ENCODE measurements around the gene HLA-DMA. TPM values are rescaled to one million over a fixed set of nuclear protein-coding genes. Genes with fewer than 3 reads are reported as not detected.

Gene HLA-DMA
- total RNA-seq, 4 donors from 2014 or later, result 1.4 to 40.4 (median 20.8) TPM

- Histone ChIP-seq H3K27ac (peak overlapping the region; percentile 34 to 65 (median 53)), H3K36me3 (peaks cover 0 to 30% (median 14%) of the 10 kb centered on the region in 4 donors), H3K9me3 (no peaks in the 10 kb centered on the region), H3K4me3 (no peak overlapping the region), H3K27me3 (no peaks in the 10 kb centered on the region), H3K4me1 (peaks cover 20 to 63% (median 43%) of the 10 kb centered on the region in 4 donors)
- intact Hi-C loops (cut with DNase I; ENCODE audit: low total_unique reads) (no loop called here), in situ Hi-C loops (cut with MboI; ENCODE audit: low pct_ligation_motif_present in 1 of 4, low pct_unique_long_range_greater_than_20kb in 1 of 4, low sequenced_read_pairs in 3 of 4) (loop anchor here (10.0 to 25.0 kb wide), 3 partner anchors 49 to 99 kb away; no protein-coding TSS in a partner anchor)
- TF ChIP-seq POLR2A (IDR thresholded peaks at IDR 0.05) (no peak), CTCF (IDR thresholded peaks at IDR 0.05) (no peak), POLR2AphosphoS5 (IDR thresholded peaks at IDR 0.05) (no peak), EP300 (IDR thresholded peaks at IDR 0.05; ENCODE audit: low read depth) (no peak)
- no peak for DNase-seq
- WGBS, 2 donors (ENCODE audit: low coverage in 1 of 2), result 28 to 45% methylated on average over 3 of the region's 3 CpGs
Measured at GRCh38 chr6:32983964-32984621, 31.2 kb upstream of the HLA-DMA start.

GRCh38 chr6:32983493-32983848 is 30.6 kb upstream of the HLA-DMA start:
- peaks cover 21 to 68% (median 43%) of the 10 kb centered on the region in 4 donors for H3K4me1 ChIP-seq
- H3K9me3 ChIP-seq, result no peaks in the 10 kb centered on the region
- in situ Hi-C loops (cut with MboI; ENCODE audit: low pct_ligation_motif_present in 1 of 4, low pct_unique_long_range_greater_than_20kb in 1 of 4, low sequenced_read_pairs in 3 of 4) (loop anchor here (10.0 to 25.0 kb wide), 3 partner anchors 49 to 99 kb away; no protein-coding TSS in a partner anchor), intact Hi-C loops (cut with DNase I; ENCODE audit: low total_unique reads) (no loop called here)
- no peak for TF ChIP-seq CTCF (IDR thresholded peaks at IDR 0.05)
- TF ChIP-seq EP300 (IDR thresholded peaks at IDR 0.05; ENCODE audit: low read depth), result no peak
- no peak for TF ChIP-seq POLR2AphosphoS5 (IDR thresholded peaks at IDR 0.05)
- TF ChIP-seq POLR2A (IDR thresholded peaks at IDR 0.05), result no peak
- H3K27ac ChIP-seq, result peak overlapping the region; percentile 34 to 65 (median 58)
- no peak for DNase-seq
- H3K36me3 ChIP-seq, result peaks cover 0 to 37% (median 16%) of the 10 kb centered on the region in 4 donors
- WGBS, 2 donors (ENCODE audit: low coverage in 1 of 2), result 15% methylated on average over 1 of the region's 1 CpG; no CpG with 5 or more reads in 1 of the 2 donors
- H3K27me3 ChIP-seq, result no peaks in the 10 kb centered on the region
- H3K4me3 ChIP-seq, result no peak overlapping the region

GRCh38 chr6:32982702-32983492 is 30.0 kb upstream of the HLA-DMA start:
- H3K4me3 ChIP-seq, result no peak overlapping the region
- in situ Hi-C loops (cut with MboI; ENCODE audit: low pct_ligation_motif_present in 1 of 4, low pct_unique_long_range_greater_than_20kb in 1 of 4, low sequenced_read_pairs in 3 of 4), result loop anchor here (10.0 to 25.0 kb wide), 3 partner anchors 48 to 98 kb away; no protein-coding TSS in a partner anchor
- H3K27me3 ChIP-seq, result no peaks in the 10 kb centered on the region
- H3K36me3 ChIP-seq, result peaks cover 0 to 42% (median 19%) of the 10 kb centered on the region in 4 donors
- TF ChIP-seq CTCF (IDR thresholded peaks at IDR 0.05), result no peak
- TF ChIP-seq POLR2AphosphoS5 (IDR thresholded peaks at IDR 0.05), result peak; percentile 3 to 33 (median 17)
- TF ChIP-seq POLR2A (IDR thresholded peaks at IDR 0.05), result no peak
- no peak for TF ChIP-seq EP300 (IDR thresholded peaks at IDR 0.05; ENCODE audit: low read depth)
- 10 to 33% methylated on average over 2 to 6 of the region's 6 CpGs for WGBS, 2 donors (ENCODE audit: low coverage in 1 of 2)
- H3K4me1 ChIP-seq, result peaks cover 27 to 73% (median 45%) of the 10 kb centered on the region in 4 donors
- no peaks in the 10 kb centered on the region for H3K9me3 ChIP-seq
- intact Hi-C loops (cut with DNase I; ENCODE audit: low total_unique reads), result no loop called here
- peak overlapping the region; percentile 34 to 65 (median 58) for H3K27ac ChIP-seq
- no peak for DNase-seq

GRCh38 chr6:32982084-32982701 is 29.3 kb upstream of the HLA-DMA start:
- no peak for DNase-seq
- no peaks in the 10 kb centered on the region for H3K9me3 ChIP-seq
- TF ChIP-seq POLR2A (IDR thresholded peaks at IDR 0.05) (no peak), EP300 (IDR thresholded peaks at IDR 0.05; ENCODE audit: low read depth) (no peak), POLR2AphosphoS5 (IDR thresholded peaks at IDR 0.05) (peak in 1 of 3 donors; percentile 31), CTCF (IDR thresholded peaks at IDR 0.05) (no peak)
- peak overlapping the region; percentile 34 to 65 (median 58) for H3K27ac ChIP-seq
- H3K27me3 ChIP-seq, result no peaks in the 10 kb centered on the region
- H3K36me3 ChIP-seq, result peaks cover 0 to 50% (median 22%) of the 10 kb centered on the region in 4 donors
- H3K4me3 ChIP-seq, result no peak overlapping the region
- WGBS, 2 donors (ENCODE audit: low coverage in 1 of 2), result 21 to 25% methylated on average over 8 of the region's 8 CpGs
- peaks cover 34 to 80% (median 52%) of the 10 kb centered on the region in 4 donors for H3K4me1 ChIP-seq
- in situ Hi-C loops (cut with MboI; ENCODE audit: low pct_ligation_motif_present in 1 of 4, low pct_unique_long_range_greater_than_20kb in 1 of 4, low sequenced_read_pairs in 3 of 4) (loop anchor here (10.0 to 25.0 kb wide), 3 partner anchors 47 to 97 kb away; no protein-coding TSS in a partner anchor), intact Hi-C loops (cut with DNase I; ENCODE audit: low total_unique reads) (no loop called here)
